ENCODE measurements around the gene LARP4. TPM values are rescaled to one million over a fixed set of nuclear protein-coding genes. Genes with fewer than 3 reads are reported as not detected.

The LARP4 gene
- total RNA-seq, 2 experiments from 2014 or later = 32.9 to 84.1 TPM

- no TSS peak for BruUV-seq (replicated peaks)
- TF ChIP-seq CTCF (conservative IDR thresholded peaks at IDR 0.05; ENCODE audit: low read length) (no peak), EZH2phosphoT487 (IDR thresholded peaks at IDR 0.05; ENCODE audit: borderline replicate concordance, low read depth, low read length) (no peak)
- Histone ChIP-seq H3K36me3 (ENCODE audit: insufficient read depth, low read length) (peaks cover 90% of the 10 kb centered on the region), H3K4me1 (ENCODE audit: insufficient read depth, low read length, poor library complexity, severe bottlenecking) (no peaks in the 10 kb centered on the region), H3K4me3 (ENCODE audit: low read depth, low read length, poor library complexity, severe bottlenecking) (no peak overlapping the region), H3K9me2 (ENCODE audit: insufficient read depth, low read length) (no peaks in the 10 kb centered on the region), H3K9me3 (ENCODE audit: low read length) (no peaks in the 10 kb centered on the region), H4K20me1 (ENCODE audit: insufficient read depth, low read length) (no peaks in the 10 kb centered on the region), H3K27ac (ENCODE audit: low read depth, low read length, poor library complexity, severe bottlenecking) (no peak overlapping the region), H3K79me2 (ENCODE audit: insufficient read depth, low read depth, low read length) (no peaks in the 10 kb centered on the region), H3K4me2 (ENCODE audit: low read length) (no peak overlapping the region), H2AFZ (ENCODE audit: low read length) (no peak overlapping the region)
- intact Hi-C loops (cut with micrococcal nuclease; ENCODE audit: unreplicated experiment) = no loop called here
- POLR2A ChIA-PET = no interaction called here
- DNase-seq (ENCODE audit: low spot score) = no peak
- CTCF ChIA-PET (ENCODE audit: unreplicated experiment) = no interaction called here
These were observed 52.1 kb downstream of the LARP4 start for GRCh38 chr12:50452795-50453194.

GRCh38 chr12:50453872-50454271, 53.2 kb downstream of the LARP4 start:
- Histone ChIP-seq H3K4me3 (ENCODE audit: low read depth, low read length, poor library complexity, severe bottlenecking) (no peak overlapping the region), H4K20me1 (ENCODE audit: insufficient read depth, low read length) (no peaks in the 10 kb centered on the region), H3K9me2 (ENCODE audit: insufficient read depth, low read length) (no peaks in the 10 kb centered on the region), H3K9me3 (ENCODE audit: low read length) (no peaks in the 10 kb centered on the region), H3K27ac (ENCODE audit: low read depth, low read length, poor library complexity, severe bottlenecking) (no peak overlapping the region), H3K4me1 (ENCODE audit: insufficient read depth, low read length, poor library complexity, severe bottlenecking) (no peaks in the 10 kb centered on the region), H2AFZ (ENCODE audit: low read length) (no peak overlapping the region), H3K4me2 (ENCODE audit: low read length) (no peak overlapping the region), H3K79me2 (ENCODE audit: insufficient read depth, low read depth, low read length) (no peaks in the 10 kb centered on the region), H3K36me3 (ENCODE audit: insufficient read depth, low read length) (peaks cover 90% of the 10 kb centered on the region)
- no TSS peak for BruUV-seq (replicated peaks)
- no peak for DNase-seq (ENCODE audit: low spot score)
- intact Hi-C loops (cut with micrococcal nuclease; ENCODE audit: unreplicated experiment) = no loop called here
- CTCF ChIA-PET (ENCODE audit: unreplicated experiment) = no interaction called here
- POLR2A ChIA-PET = interaction anchor here (1.0 kb wide), 1 partner anchor 126 kb away, joined by 4 read pairs; no protein-coding TSS in a partner anchor
- TF ChIP-seq EZH2phosphoT487 (IDR thresholded peaks at IDR 0.05; ENCODE audit: borderline replicate concordance, low read depth, low read length) = no peak
- no peak for TF ChIP-seq CTCF (conservative IDR thresholded peaks at IDR 0.05; ENCODE audit: low read length)

GRCh38 chr12:50458606-50459005, 57.9 kb downstream of the LARP4 start:
- Histone ChIP-seq H3K79me2 (ENCODE audit: insufficient read depth, low read depth, low read length) (no peaks in the 10 kb centered on the region), H3K36me3 (ENCODE audit: insufficient read depth, low read length) (peaks cover 98% of the 10 kb centered on the region), H3K4me3 (ENCODE audit: low read depth, low read length, poor library complexity, severe bottlenecking) (no peak overlapping the region), H3K27ac (ENCODE audit: low read depth, low read length, poor library complexity, severe bottlenecking) (no peak overlapping the region), H3K9me2 (ENCODE audit: insufficient read depth, low read length) (no peaks in the 10 kb centered on the region), H2AFZ (ENCODE audit: low read length) (no peak overlapping the region), H3K4me1 (ENCODE audit: insufficient read depth, low read length, poor library complexity, severe bottlenecking) (no peaks in the 10 kb centered on the region), H3K9me3 (ENCODE audit: low read length) (no peaks in the 10 kb centered on the region), H3K4me2 (ENCODE audit: low read length) (no peak overlapping the region), H4K20me1 (ENCODE audit: insufficient read depth, low read length) (no peaks in the 10 kb centered on the region)
- TF ChIP-seq EZH2phosphoT487 (IDR thresholded peaks at IDR 0.05; ENCODE audit: borderline replicate concordance, low read depth, low read length) (no peak), CTCF (conservative IDR thresholded peaks at IDR 0.05; ENCODE audit: low read length) (no peak)
- intact Hi-C loops (cut with micrococcal nuclease; ENCODE audit: unreplicated experiment) = no loop called here
- CTCF ChIA-PET (ENCODE audit: unreplicated experiment) = no interaction called here
- POLR2A ChIA-PET = no interaction called here
- no peak for DNase-seq (ENCODE audit: low spot score)
- no TSS peak for BruUV-seq (replicated peaks)
